Skeletal muscle cell (primary cell): Measurements from ENCODE around the gene OSBPL2.

ENCODE experiments used
- DNase-seq: peaks from one replicate; pipeline ENCODE4 v3.0.0-alpha.2; 2010; ENCODE audit warnings: low read depth
- H3K4me3 ChIP-seq: 2 replicates; pipeline ENCODE4 v1.5.1; 2011; ENCODE audit warnings: low read depth, mild to moderate bottlenecking, control low read depth, low read length, moderate library complexity

Gene OSBPL2

DNA sequence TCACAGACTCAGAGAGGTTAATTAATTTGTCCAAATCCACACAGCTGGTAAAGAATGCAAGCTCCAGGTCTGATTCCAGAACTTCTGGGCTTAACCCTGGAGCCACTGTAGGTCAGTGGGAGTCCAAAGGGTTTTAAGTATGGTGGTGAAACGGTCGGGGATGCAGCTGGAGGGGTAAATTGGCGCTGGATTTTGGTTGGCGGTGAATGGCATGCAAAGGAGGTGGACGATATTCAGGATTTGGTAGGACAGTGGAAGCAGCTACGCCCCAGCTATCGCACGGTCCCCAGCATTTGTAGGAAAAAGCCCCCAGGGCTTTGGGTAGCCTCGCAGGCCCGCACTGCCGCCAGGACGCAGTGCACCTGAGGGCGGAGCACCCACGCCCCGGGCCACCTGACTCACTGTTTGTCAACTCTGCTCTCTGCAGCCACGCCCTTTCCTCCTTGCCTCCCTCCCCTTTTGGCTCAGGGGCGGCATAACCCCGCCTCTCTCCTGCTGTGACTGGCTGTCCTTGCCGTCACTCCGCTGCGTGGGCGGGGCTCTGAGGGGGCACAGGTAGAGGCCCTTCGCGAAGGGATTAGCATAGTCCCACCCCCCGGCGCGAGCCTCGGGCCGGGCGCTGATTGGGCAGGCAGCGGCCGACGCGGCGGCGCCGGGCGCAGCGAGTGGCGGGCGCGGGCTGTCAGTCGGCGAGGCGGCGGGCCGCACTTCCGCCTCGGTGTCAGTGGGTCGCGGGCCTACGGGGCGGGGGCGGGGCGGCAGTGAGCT lies at the start of gene OSBPL2:
Gene OSBPL2 (plus strand): TSS at position 721 of the 768 bp plus-strand sequence. CDS start 17,664 bp downstream, outside the sequence.
- peak; percentile 88 for DNase-seq
- peak within 1 kb of the TSS; percentile 72 for H3K4me3 ChIP-seq

DNA sequence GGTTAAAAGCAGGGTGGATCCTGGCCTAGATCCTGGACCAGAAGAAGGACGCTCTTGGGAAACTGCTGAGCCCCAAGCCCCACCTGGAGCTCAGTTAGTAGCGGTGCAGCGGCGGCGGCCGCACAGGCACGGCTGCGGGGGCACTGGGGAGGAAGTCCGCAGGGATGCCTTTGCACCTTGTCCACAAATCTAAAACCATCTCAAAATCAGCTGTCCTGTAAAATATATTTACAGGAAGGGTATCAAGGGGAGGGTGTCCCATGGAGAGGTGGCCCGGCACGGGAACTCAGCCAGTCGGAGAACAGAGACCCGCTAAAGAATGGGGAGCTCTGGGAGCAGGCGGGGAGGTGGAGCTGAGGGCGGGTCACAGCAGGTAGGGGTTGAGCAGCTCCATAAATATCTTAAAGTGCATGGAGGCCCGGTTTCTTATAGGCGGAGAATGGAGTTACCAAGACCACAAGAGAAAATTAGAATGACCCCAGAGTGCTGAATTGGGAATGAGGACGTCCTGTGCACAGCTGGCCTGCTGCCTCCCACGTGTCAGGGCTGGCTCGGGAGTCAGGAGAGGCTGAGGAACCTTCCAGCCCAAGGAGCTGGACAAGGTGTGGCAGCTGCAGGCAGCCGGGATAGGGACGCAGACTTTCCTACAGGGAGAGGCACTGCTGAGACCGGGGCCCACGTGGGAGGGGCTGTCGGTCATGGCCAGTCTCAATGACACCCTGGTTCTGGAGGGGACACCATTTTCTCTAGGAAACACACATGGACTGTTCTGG lies 47.5 kb upstream of the OSBPL2 start:
- H3K4me3 ChIP-seq = no peak overlapping the region
- no peak for DNase-seq

DNA sequence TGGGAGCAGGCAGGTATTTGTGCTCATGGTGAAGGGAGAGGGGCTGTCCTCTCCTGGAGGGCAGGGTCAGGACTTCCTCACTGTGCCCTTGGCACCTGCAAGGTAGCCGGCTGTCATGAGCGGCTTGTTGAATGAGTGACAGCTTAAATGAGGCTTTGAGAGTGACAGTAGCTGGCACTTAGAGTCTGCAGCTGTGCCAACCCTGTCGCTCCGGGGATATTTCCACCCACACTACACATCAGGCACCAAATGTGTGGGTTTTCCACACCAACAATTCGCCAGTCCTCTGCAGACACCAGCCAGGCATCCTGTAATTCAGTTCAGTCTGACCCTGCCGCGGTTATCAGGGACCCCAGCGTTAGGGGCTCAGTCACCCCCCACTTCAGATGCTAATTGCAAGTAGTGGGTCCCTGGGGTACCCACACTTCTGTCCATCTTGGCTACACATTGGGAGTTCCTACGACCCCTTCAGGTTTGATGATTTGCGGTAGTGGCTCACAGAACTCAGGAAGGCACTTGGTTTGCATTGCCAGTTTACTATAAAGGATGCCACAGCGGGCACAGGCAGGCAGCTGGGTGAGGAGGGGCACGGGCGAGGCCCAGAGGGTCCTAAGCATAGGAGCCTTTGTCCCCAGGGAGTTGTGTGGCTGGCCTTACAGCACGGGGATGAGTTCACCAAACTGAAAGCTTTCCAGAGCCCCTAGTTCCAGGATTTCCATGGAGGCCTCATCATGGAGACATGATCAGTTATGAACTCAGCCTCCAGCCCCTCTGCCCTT lies 46.4 kb upstream of the OSBPL2 start:
- no peak overlapping the region for H3K4me3 ChIP-seq
- no peak for DNase-seq

DNA sequence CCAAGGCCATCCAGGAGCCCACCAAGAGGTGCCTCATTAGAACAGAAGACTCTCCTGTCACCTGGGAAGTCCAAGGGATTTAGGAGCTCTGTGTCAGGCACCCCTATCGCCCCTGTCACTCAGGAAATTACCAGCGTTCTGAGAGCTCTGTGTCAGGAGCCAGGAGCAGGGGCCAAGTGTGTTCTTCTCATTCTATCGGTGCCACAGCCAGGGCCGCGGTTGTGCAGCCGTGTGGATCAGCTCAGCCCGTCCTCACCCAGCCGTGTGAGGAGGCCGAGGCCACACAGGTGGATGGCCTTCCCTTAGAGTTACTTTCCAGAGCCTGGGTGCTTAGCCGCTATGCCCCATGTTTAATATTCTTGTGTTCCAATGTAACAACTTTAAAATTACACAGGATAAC lies 45.7 kb upstream of the OSBPL2 start:
- no peak for DNase-seq

DNA sequence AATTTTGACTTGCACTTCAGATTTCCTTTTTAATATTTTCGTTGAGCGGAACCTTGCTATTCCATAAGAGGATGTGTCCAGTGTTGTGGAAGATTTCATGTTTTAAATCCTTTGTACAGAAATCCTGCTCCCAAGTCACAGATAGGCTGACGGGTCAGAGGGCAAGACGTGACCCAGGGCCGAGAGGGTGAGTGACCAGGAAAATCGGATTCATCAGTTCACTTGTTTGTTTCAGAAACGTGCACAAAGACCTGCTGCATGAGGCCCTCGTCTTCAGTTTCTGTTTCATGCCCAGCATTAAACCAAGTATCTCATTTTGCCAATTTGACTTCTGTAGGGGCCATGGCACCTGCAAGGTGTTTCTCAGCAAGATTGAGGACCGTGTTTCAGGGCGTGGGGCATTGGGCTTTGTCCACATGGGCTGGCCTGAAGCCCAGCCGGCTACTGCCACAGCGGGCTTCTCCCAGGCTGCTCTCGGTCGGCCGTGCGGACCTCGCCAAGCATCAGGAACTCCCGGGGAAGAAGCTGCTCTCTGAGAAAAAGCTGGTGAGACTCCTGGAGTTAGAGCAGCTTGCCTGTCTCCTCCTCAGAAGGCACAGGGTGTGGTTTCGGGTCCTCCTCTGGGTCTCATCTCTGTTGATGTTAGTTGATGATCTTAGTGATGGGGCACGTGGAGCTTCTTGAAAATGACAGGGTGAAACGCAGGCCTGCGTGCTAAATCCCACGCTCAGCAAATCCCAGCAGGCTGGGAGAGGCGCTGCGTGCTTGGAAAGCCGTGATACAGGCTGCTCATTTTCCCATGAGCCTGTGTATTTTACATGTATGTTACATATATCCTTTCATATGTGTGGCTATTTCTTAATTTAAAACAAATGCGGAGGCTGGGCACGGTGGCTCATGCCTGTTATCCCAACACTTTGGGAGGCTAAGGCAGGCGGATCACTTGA lies 45.0 kb upstream of the OSBPL2 start:
- no peak overlapping the region for H3K4me3 ChIP-seq
- no peak for DNase-seq

More for the DNA sequence above, 45.7 kb upstream of the OSBPL2 start:
- H3K4me3 ChIP-seq = no peak overlapping the region

DNA sequence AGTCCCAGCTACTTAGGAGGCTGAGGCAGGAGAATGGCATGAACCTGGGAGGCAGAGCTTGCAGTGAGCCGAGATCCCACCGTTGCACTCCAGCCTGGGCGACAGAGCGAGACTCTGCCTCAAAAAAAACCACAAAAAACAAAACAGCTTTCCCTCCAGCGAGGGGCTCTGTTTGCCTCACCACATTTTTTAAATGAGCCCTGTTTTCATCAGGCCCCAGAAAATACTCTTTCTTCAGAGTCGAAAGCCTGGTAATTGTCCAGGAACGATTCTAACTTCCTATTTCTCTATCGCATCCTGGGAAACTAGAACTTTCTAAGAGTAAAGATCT lies 43.3 kb upstream of the OSBPL2 start:
- no peak for DNase-seq
- H3K4me3 ChIP-seq = no peak overlapping the region

DNA sequence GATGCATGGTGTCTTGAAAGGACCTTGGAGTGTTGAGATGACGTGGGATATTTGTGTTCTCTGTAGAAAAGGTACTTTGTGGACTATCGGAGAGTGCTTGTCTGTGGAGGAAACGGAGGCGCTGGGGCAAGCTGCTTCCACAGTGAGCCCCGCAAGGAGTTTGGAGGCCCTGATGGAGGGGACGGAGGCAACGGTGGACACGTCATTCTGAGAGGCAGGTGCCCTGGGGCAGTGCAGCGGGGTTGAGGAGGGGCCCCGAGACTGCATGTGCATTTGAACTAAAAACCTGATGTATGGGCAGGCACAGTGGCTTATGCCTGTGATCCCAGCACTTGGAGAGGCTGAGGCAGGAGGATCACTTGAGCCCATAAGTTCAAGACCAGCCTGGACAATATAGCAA lies 42.6 kb upstream of the OSBPL2 start:
- DNase-seq = no peak
- H3K4me3 ChIP-seq = no peak overlapping the region

DNA sequence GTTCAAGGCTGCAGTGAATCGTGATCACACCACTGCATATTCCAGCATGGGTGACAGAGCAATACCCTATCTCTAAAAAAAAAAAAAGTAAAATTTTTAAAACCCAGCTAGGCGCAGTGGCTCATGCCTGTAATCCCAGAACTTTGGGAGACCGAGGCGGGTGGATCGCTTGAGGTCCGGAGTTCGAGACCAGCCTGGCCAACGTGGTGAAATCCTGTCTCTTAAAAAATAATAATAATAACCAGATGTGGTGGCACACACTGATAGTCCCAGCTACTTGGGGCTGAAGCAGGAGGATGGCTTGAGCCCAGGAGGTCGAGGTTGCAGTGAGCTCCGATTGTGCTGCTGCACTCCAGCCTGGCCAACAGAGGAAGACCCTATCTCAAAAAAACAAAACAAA lies 42.0 kb upstream of the OSBPL2 start:
- no peak overlapping the region for H3K4me3 ChIP-seq
- no peak for DNase-seq

DNA sequence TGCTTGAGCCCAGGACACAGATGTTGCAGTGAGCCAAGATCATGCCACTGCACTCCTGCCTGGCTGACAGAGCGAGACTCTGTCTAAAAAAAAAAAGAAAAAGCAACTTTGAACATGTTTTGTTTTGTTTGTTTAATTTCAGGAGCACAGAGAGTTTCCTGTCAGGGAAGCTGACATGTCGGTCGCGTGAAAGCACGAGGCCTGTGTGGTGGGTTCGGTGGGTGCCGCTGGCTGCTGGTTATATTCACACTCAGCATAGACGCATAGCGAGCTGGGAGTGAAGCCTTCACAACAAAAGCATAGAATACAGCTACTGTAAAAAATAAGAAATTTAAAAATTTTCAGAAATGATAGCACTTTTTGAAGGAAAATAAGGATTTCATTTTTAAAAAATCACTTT lies 41.0 kb upstream of the OSBPL2 start:
- DNase-seq = no peak
- no peak overlapping the region for H3K4me3 ChIP-seq

DNA sequence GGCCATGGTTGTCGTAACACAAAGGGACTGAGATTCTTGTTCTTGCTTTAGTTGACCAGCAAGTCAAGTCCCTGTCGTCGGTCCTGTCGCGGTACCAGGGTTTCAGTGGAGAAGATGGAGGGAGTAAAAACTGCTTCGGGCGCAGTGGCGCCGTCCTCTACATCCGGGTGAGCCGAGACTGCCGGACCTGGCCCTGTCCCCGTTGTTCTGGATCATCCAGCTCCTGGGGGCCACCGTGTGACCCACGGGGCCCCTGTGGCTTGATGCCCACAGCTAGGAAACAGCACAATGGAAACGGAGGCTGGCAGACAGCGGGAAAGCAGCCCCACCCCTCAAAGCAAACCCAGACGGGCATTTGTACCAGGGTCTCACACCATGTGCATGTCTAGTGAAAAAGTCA lies 40.5 kb upstream of the OSBPL2 start:
- DNase-seq = no peak

DNA sequence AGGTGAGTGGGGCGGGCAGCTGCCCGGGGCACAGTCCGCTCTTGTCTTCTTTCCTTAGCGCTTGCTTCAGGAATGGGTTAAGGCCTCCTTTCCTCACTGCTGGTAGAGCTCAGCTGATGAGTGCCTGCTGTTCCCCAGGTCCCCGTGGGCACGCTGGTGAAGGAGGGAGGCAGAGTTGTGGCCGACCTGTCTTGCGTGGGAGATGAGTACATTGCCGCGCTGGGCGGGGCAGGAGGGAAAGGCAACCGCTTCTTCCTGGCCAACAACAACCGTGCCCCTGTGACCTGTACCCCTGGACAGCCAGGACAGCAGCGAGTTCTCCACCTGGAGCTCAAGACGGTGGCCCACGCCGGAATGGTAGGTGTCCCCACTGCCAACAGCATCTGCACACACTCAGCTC lies 39.8 kb upstream of the OSBPL2 start:
- no peak for DNase-seq
- no peak overlapping the region for H3K4me3 ChIP-seq

More for the DNA sequence above, 40.5 kb upstream of the OSBPL2 start:
- H3K4me3 ChIP-seq = no peak overlapping the region

DNA sequence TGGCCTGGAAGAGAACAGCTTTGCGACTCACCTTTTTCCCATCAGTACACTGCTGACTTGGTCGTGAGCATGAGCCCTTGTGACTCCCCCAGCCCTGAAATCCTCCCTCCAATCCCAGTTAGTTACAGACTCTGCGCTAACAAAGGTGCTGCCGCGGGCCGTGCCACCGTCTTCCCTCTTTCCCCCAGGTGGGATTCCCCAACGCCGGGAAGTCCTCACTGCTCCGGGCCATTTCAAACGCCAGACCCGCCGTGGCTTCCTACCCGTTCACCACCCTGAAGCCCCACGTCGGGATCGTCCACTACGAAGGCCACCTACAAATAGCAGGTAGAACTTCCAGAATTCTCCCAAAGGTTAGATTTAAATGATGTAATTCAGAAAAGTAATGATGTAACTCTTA lies 39.4 kb upstream of the OSBPL2 start:
- no peak for DNase-seq
- no peak overlapping the region for H3K4me3 ChIP-seq

DNA sequence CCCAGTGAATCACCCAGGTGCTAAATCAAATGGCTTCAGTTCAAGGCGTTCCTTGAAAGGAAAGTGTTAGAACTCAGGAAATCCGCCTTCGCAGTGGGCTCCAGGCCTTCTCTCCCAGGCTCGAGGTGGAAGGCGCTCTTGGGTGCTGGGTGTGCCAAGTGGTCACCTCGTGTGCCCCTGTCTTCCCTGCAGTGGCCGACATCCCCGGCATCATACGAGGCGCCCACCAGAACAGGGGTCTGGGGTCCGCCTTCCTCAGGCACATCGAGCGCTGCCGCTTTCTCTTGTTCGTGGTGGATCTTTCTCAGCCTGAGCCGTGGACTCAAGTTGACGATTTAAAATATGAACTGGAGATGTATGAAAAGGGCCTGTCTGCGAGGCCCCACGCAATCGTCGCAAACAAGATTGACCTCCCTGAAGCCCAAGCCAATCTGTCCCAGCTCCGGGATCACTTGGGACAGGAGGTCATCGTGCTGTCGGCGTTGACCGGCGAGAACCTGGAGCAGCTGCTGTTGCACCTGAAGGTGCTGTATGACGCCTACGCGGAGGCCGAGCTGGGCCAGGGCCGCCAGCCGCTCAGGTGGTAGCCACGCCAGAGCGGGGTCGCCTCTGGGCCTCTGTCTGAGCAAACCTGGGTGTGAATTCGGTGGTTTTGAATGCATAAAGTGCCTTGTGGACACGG lies 37.7 kb upstream of the OSBPL2 start:
- H3K4me3 ChIP-seq = no peak overlapping the region
- DNase-seq = no peak

DNA sequence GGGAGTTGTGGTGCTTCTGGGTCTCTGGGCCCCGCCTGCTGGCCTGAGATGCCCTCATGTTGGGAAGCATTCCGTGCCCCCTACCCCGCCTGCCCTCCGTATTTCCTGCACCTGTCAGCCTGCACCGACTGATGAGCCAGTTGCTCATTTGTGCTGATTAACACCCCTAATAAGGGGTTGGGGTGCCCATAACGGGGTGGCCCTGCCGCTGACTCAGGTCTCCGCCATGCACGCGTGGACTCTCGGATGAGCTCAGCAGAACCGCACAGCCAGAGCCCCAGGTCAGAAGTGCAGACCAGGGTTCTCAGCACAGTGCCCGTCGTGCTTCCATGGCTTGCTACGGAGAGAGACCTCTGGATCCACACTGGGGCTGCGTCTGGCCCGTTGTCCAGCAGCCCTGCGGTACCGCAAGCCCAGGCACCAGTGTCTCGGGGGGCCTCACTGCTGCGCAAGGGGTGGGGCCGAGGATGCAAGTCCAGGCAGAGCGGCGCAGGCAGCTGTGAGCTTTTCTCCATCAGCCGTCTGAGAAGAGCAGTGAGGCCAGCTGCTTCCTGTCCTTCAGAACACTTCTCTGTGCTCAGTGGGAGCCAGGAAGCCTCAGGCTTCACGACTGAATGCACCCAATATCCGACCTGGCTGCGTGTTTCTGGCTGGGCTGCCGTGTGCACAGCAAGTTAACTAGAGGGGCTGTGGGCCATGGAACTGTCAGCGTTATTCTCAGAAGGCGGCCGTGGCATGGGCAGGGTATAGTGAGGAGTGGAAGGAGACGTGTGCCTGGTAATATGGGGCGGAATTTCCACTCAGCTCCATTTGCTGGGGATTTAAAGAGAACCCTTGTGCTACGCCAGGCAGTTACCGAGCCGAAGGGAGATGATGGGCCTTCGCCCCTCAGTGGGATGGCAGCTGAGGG lies 36.9 kb upstream of the OSBPL2 start:
- H3K4me3 ChIP-seq = no peak overlapping the region
- no peak for DNase-seq

DNA sequence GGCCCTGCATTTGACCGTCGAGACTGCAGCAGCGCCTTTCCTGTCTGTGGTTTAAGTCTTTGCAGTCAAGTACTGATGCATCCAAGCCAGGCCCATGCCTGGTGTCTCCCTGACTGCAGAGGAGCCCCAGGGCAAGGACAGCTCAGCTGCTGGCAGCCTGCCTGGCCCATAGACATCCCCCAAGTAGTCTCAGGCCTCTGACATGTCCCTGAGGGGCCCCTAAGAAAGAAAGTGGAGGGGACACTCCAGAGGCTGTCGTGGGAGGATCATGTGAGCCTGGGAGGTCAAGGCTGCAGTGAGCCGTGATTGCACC lies 36.3 kb upstream of the OSBPL2 start:
- DNase-seq = no peak
- H3K4me3 ChIP-seq = no peak overlapping the region

DNA sequence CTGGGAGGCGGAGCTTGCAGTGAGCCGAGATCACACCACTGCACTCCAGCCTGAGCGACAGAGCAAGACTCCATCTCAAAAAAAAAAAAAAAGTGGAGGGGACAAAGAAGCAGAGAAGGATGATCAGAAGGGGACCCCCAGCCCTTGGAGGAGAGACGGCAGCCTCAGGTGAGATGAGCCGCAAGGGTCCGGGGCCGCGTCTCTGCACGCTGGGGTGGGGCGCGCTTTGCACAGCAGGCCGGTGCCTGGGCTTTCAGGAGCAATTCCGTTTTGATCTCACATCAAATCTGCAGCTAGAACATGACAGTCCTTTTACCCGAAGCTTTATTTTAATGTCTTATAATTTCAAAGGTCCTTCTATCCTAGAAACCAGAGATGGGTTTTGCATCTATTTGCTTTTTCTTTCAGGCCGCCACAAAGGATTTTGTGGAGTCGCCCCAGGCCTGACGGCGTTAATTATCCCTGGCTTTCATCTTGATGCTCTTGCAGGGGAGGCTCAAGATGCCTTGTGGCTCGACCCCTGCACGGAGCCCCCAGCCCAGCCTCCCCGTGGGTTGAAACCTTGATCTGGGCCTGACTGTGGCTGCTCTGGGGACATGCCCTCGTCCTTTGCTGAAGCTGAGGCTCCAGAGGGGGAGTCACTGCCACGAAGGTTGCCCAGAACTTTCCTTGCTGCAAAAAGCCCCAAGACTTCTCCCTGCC lies 35.5 kb upstream of the OSBPL2 start:
- no peak for DNase-seq
- no peak overlapping the region for H3K4me3 ChIP-seq

DNA sequence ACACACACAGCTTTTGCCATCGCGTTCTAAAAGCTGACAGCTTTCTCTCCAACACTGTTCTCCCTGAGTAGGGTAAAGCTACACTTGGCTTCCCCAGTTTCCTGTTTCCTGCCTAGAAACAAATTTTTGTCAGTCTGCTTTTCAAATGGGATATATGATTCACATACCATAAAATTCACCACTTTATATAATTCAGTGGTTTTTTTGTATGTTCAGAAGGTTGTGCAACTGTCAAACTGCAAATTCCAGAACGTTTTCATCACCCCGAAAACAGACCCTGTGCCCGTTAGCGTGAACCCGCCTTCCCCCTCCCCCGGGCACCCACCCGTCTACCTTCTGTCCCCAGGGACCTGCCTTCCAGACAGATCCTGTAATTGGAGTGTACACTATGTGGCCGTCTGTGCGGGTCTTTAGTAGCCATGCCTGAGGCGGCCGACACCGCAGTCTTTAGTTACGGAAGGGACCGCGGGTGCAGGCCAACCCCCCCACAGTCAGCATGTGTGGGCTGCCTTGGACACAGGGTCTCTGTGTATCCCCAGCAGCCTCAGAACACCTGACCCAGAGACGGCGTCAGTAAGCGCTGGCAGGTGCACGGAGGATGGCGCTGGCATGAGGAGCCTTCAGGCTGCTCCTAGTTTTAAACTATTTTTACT lies 34.8 kb upstream of the OSBPL2 start:
- no peak for DNase-seq
- no peak overlapping the region for H3K4me3 ChIP-seq
